Chondrocyte (in vitro differentiated cells): Measurements from ENCODE around the gene PAQR9. TPM values are rescaled to one million over a fixed set of nuclear protein-coding genes. Genes with fewer than 3 reads are reported as not detected.
A peak's percentile ranks its signal among the peaks of the same experiment; 100 is the strongest.

ENCODE experiments used
- DNase-seq: peaks from one replicate; pipeline ENCODE4 v3.0.0; 2021; ENCODE audit warnings: mixed read lengths, low spot score
- H3K27ac Mint-ChIP-seq: one replicate; pipeline ENCODE4 v1.8.0; 2021; ENCODE audit warnings: mild to moderate bottlenecking, moderate library complexity, mixed read lengths; ENCODE audit not compliant: unreplicated experiment
- H3K27me3 Mint-ChIP-seq: 2 replicates; pipeline ENCODE4 v1.8.0; 2021; ENCODE audit warnings: low read depth, mixed read lengths
- H3K36me3 Mint-ChIP-seq: 2 replicates; pipeline ENCODE4 v1.8.0; 2021; ENCODE audit warnings: low read depth, mixed read lengths
- H3K4me1 Mint-ChIP-seq: 2 replicates; pipeline ENCODE4 v1.8.0; 2021; ENCODE audit warnings: low read depth, mild to moderate bottlenecking, mixed read lengths
- H3K4me3 Mint-ChIP-seq: one replicate; pipeline ENCODE4 v1.8.0; 2021; ENCODE audit warnings: mild to moderate bottlenecking, moderate library complexity, mixed read lengths; ENCODE audit not compliant: unreplicated experiment
- H3K9me3 Mint-ChIP-seq: 2 replicates; pipeline ENCODE4 v1.8.0; 2021; ENCODE audit warnings: low read depth, mixed read lengths
- CTCF ChIP-seq: fragments of 200-600 bp; sonication (generic); IDR thresholded peaks from 2 replicates; pipeline ENCODE4 v1.5.0; 2021; ENCODE audit warnings: antibody characterized with exemption, mild to moderate bottlenecking, moderate library complexity
- long read RNA-seq: library from polyadenylated mRNA; stranded (forward); transcript quantifications from one replicate; pipeline ENCODE4 v2.0.0, GENCODE V29; 2021
- total RNA-seq: library from RNA; stranded (reverse); gene quantifications from 3 replicates; pipeline ENCODE4 v1.2.1, GENCODE V29; 2021

Gene PAQR9
- not detected in 3 replicates for total RNA-seq
- long read RNA-seq, result 0 reads

GRCh38 chr3:142963516-142964448, at the start of gene PAQR9:
Gene PAQR9 (minus strand): TSS chr3:142963674. CDS start chr3:142963336, 338 bp downstream.
- Mint-ChIP-seq H3K4me1 (peaks cover 4% of the 10 kb centered on the region), H3K27me3 (peaks cover 36% of the 10 kb centered on the region), H3K4me3 (peak within 1 kb of the TSS; percentile 71), H3K27ac (no peak within 1 kb of the TSS), H3K9me3 (no peaks in the 10 kb centered on the region), H3K36me3 (peaks cover 2% of the 10 kb centered on the region)
- DNase-seq, result no peak
- no peak for TF ChIP-seq CTCF

GRCh38 chr3:143011705-143012104, 48.2 kb upstream of the PAQR9 start:
- H3K9me3 Mint-ChIP-seq, result no peaks in the 10 kb centered on the region
- no peak overlapping the region for H3K27ac Mint-ChIP-seq
- no peak overlapping the region for H3K4me3 Mint-ChIP-seq
- H3K36me3 Mint-ChIP-seq, result no peaks in the 10 kb centered on the region
- no peaks in the 10 kb centered on the region for H3K27me3 Mint-ChIP-seq
- no peak for TF ChIP-seq CTCF
- DNase-seq, result no peak
- peaks cover 20% of the 10 kb centered on the region for H3K4me1 Mint-ChIP-seq

GRCh38 chr3:143010024-143010423, 46.5 kb upstream of the PAQR9 start:
- no peak for TF ChIP-seq CTCF
- peak overlapping the region; percentile 2 for H3K27ac Mint-ChIP-seq
- H3K4me3 Mint-ChIP-seq, result no peak overlapping the region
- peaks cover 26% of the 10 kb centered on the region for H3K4me1 Mint-ChIP-seq
- H3K27me3 Mint-ChIP-seq, result no peaks in the 10 kb centered on the region
- DNase-seq, result no peak
- no peaks in the 10 kb centered on the region for H3K36me3 Mint-ChIP-seq
- H3K9me3 Mint-ChIP-seq, result no peaks in the 10 kb centered on the region

- H3K27ac Mint-ChIP-seq, result no peak overlapping the region
- no peak overlapping the region for H3K4me3 Mint-ChIP-seq
- no peak for TF ChIP-seq CTCF
Observed at GRCh38 chr3:143004823-143005222, 41.3 kb upstream of the PAQR9 start.

GRCh38 chr3:143002727-143003126, 39.3 kb upstream of the PAQR9 start:
- peaks cover 43% of the 10 kb centered on the region for H3K4me1 Mint-ChIP-seq
- TF ChIP-seq CTCF, result no peak
- H3K27ac Mint-ChIP-seq, result peak overlapping the region; percentile 99
- H3K36me3 Mint-ChIP-seq, result no peaks in the 10 kb centered on the region
- H3K27me3 Mint-ChIP-seq, result no peaks in the 10 kb centered on the region
- no peak for DNase-seq
- H3K9me3 Mint-ChIP-seq, result no peaks in the 10 kb centered on the region
- peak overlapping the region; percentile 96 for H3K4me3 Mint-ChIP-seq

More at GRCh38 chr3:143004823-143005222, 41.3 kb upstream of the PAQR9 start:
- H3K4me1 Mint-ChIP-seq, result peaks cover 46% of the 10 kb centered on the region
- no peaks in the 10 kb centered on the region for H3K27me3 Mint-ChIP-seq
- H3K36me3 Mint-ChIP-seq, result no peaks in the 10 kb centered on the region
- no peak for DNase-seq
- no peaks in the 10 kb centered on the region for H3K9me3 Mint-ChIP-seq
